Endothelial cell (in vitro differentiated cells): Measurements from ENCODE around the gene SLC19A3. TPM values are rescaled to one million over a fixed set of nuclear protein-coding genes. Genes with fewer than 3 reads are reported as not detected.
"Not testable (repeated sequence)": the region's sequence is repeated elsewhere in the genome, so short reads cannot be mapped to it uniquely, and the experiment has no call there.

Experiments used
- DNase-seq: peaks from one replicate; pipeline ENCODE4 v3.0.0; 2021; ENCODE audit warnings: low spot score
- H3K27ac Mint-ChIP-seq: one replicate; pipeline ENCODE4 v1.8.0; 2021; ENCODE audit warnings: mixed read lengths, inconsistent platforms; ENCODE audit not compliant: unreplicated experiment
- H3K27me3 Mint-ChIP-seq: one replicate; pipeline ENCODE4 v1.8.0; 2021; ENCODE audit warnings: mild to moderate bottlenecking, moderate library complexity, mixed read lengths, inconsistent platforms; ENCODE audit not compliant: unreplicated experiment
- H3K36me3 Mint-ChIP-seq: one replicate; pipeline ENCODE4 v1.8.0; 2021; ENCODE audit warnings: mild to moderate bottlenecking, low read depth, mixed read lengths, inconsistent platforms; ENCODE audit not compliant: unreplicated experiment
- H3K4me1 Mint-ChIP-seq: one replicate; pipeline ENCODE4 v1.8.0; 2021; ENCODE audit warnings: mild to moderate bottlenecking, mixed read lengths, inconsistent platforms; ENCODE audit not compliant: unreplicated experiment
- H3K4me3 Mint-ChIP-seq: one replicate; pipeline ENCODE4 v1.8.0; 2021; ENCODE audit warnings: mild to moderate bottlenecking, mixed read lengths, inconsistent platforms; ENCODE audit not compliant: unreplicated experiment
- H3K9me3 Mint-ChIP-seq: one replicate; pipeline ENCODE4 v1.8.0; 2021; ENCODE audit warnings: mixed read lengths, inconsistent platforms; ENCODE audit not compliant: unreplicated experiment
- total RNA-seq: library from RNA; stranded (reverse); fragmentation: NEBNext Ultra II Directional; extraction: Animal tissue kit (Norgen Biotek cat#: 25700); gene quantifications from one replicate; pipeline ENCODE4 v1.2.1, GENCODE V29; 2021; ENCODE audit not compliant: unreplicated experiment
- TF ChIP-seq, protein P1 (sequence below): fragments of 200-600 bp; sonication (generic); IDR thresholded peaks from one replicate; pipeline ENCODE4 v1.5.0; 2021; ENCODE audit warnings: antibody characterized with exemption; ENCODE audit not compliant: unreplicated experiment

The SLC19A3 gene
- total RNA-seq, 1 donor from 2014 or later = 0.62 TPM

DNA sequence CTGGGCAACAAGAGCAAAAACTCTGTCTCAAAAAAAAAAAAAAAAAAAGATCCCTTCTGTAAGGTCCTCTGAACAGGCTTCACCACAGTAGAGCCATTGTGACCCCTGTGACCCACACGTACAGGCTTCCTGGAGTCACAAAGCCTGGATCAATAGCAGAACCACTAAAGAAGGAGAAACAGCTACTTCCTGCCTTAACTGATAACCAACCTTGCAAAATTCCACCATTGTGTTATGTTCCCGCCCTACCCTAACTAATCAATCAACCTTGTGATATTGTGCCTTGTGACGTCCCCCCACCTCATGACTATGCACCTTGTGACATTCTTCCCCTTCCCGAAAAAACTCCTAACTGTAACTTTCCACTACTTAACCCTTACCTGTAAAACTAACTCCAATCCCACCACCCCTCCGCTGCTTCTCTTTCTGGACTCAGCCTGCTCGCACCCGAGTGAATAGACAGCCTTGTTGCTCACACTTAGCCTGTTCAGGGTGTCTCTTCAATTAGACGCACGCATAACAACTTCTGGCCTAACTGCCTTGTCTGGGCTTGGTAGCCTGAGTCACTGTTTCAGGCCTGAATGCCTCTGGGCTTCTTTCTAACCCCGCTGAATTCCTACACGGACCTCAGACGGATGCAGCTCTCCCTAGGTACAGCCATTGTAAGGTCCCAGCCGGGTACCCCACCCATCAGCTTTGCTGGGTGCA, 41.7 kb upstream of the SLC19A3 start:
- H3K4me3 Mint-ChIP-seq = no peak overlapping the region
- H3K27me3 Mint-ChIP-seq = peaks cover 2% of the 10 kb centered on the region
- TF ChIP-seq, protein P1, sequence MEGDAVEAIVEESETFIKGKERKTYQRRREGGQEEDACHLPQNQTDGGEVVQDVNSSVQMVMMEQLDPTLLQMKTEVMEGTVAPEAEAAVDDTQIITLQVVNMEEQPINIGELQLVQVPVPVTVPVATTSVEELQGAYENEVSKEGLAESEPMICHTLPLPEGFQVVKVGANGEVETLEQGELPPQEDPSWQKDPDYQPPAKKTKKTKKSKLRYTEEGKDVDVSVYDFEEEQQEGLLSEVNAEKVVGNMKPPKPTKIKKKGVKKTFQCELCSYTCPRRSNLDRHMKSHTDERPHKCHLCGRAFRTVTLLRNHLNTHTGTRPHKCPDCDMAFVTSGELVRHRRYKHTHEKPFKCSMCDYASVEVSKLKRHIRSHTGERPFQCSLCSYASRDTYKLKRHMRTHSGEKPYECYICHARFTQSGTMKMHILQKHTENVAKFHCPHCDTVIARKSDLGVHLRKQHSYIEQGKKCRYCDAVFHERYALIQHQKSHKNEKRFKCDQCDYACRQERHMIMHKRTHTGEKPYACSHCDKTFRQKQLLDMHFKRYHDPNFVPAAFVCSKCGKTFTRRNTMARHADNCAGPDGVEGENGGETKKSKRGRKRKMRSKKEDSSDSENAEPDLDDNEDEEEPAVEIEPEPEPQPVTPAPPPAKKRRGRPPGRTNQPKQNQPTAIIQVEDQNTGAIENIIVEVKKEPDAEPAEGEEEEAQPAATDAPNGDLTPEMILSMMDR = no peak
- DNase-seq = peak; percentile 27
- no peaks in the 10 kb centered on the region for H3K36me3 Mint-ChIP-seq
- H3K4me1 Mint-ChIP-seq = peaks cover 12% of the 10 kb centered on the region
- H3K9me3 Mint-ChIP-seq = no peaks in the 10 kb centered on the region
- peak overlapping the region; percentile 91 for H3K27ac Mint-ChIP-seq

DNA sequence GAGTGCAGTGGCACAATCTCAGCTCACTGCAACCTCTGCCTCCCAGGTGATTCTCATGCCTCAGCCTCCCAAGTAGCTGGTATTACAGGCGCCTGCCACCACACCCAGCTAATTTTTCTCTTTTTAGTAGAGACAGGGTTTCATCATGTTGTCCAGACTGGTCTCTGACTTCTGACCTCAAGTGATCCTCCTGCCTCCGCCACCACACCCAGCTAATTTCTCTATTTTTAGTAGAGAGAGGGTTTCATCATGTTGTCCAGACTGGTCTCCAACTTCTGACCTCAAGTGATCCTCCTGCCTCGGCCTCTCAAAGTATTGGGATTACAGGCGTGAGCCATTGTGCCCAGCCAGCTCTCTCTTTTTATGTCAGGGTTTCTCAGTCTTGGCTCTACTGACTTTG, 38.4 kb upstream of the SLC19A3 start:
- not testable (repeated sequence) for H3K36me3 Mint-ChIP-seq, H3K27me3 Mint-ChIP-seq, H3K4me3 Mint-ChIP-seq, DNase-seq, H3K9me3 Mint-ChIP-seq, H3K27ac Mint-ChIP-seq
- H3K4me1 Mint-ChIP-seq = peaks cover 12% of the 10 kb centered on the region

DNA sequence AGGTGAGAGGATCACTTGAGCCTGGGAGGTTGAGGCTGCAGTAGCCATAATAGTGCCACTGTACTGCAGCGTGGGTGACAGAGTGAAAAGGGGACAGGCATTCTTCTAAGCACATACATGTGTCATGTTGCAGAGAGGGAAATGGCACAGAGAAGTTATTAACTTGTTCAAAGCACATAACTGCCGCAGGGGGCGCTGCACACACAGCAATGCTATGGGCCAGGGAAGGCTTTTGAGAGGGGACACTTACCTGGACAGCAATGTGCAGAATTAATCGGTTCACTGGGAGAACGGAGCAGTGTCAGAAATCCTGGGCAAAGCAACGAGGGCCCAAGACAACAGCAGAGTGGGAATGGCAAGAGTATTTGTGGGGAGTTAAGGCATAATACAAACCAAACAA, 30.3 kb upstream of the SLC19A3 start:
- Mint-ChIP-seq H3K27me3 (peaks cover 1% of the 10 kb centered on the region), H3K4me3 (no peak overlapping the region), H3K9me3 (no peaks in the 10 kb centered on the region), H3K27ac (no peak overlapping the region), H3K36me3 (no peaks in the 10 kb centered on the region), H3K4me1 (peaks cover 4% of the 10 kb centered on the region)
- peak; percentile 36 for DNase-seq
- TF ChIP-seq, protein P1 = peak; percentile 64

DNA sequence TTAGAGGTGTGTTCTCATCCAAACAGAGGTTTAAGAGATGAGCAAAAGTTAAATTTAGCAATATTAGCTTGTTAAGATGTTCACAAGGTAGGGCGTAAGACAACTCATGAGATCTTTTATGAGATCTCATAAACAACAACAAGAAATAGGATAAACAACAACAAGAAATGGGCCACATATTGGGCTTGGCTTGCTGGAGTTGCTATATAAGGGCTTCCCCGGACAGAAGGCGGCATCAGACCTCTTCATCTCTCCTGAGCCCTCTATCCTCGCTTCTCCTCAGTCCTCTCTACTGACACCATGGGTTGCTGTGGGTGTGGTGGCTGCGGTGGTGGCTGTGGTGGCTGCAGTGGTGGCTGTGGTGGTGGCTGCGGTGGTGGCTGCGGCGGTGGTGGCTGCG, 27.8 kb upstream of the SLC19A3 start, which contains the start of gene SCYGR8:
TSS of gene SCYGR8 (plus strand) at position 301 of the 400 bp plus-strand sequence. CDS start at position 301, 0 bp downstream.
- H3K9me3 Mint-ChIP-seq = no peaks in the 10 kb centered on the region
- H3K4me3 Mint-ChIP-seq = no peak within 1 kb of the TSS
- TF ChIP-seq, protein P1 = no peak
- no peak within 1 kb of the TSS for H3K27ac Mint-ChIP-seq
- H3K27me3 Mint-ChIP-seq = peaks cover 1% of the 10 kb centered on the region
- no peaks in the 10 kb centered on the region for H3K36me3 Mint-ChIP-seq
- no peak for DNase-seq
- peaks cover 4% of the 10 kb centered on the region for H3K4me1 Mint-ChIP-seq

DNA sequence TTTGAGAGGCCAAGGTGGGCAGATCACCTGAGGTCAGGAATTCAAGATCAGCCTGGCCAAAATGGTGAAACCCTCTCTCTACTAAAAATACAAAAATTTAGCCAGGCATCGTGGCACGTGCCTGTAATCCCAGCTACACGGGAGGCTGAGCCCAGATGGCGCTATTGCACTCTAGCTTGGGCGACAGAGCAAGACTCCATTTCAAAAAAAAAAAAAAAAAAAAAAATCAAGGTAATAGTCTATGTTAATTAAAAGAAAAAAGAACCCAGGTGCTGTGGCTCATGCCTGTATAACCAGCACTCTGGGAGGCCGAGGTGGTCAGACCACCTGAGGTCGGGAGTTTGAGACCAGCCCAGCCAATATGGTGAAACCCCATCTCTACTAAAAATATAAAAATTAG, 22.9 kb upstream of the SLC19A3 start:
- TF ChIP-seq, protein P1 = peak; percentile 29
- not testable (repeated sequence) for H3K9me3 Mint-ChIP-seq, H3K27me3 Mint-ChIP-seq, H3K27ac Mint-ChIP-seq, H3K36me3 Mint-ChIP-seq, H3K4me3 Mint-ChIP-seq, H3K4me1 Mint-ChIP-seq
- DNase-seq = peak; percentile 40
